ENCODE measurements around the gene PDE6B. TPM values are rescaled to one million over a fixed set of nuclear protein-coding genes. Genes with fewer than 3 reads are reported as not detected.

The PDE6B gene
- total and polyA plus RNA-seq, 2 experiments from 2014 or later: 3.4 to 5.0 TPM

DNA sequence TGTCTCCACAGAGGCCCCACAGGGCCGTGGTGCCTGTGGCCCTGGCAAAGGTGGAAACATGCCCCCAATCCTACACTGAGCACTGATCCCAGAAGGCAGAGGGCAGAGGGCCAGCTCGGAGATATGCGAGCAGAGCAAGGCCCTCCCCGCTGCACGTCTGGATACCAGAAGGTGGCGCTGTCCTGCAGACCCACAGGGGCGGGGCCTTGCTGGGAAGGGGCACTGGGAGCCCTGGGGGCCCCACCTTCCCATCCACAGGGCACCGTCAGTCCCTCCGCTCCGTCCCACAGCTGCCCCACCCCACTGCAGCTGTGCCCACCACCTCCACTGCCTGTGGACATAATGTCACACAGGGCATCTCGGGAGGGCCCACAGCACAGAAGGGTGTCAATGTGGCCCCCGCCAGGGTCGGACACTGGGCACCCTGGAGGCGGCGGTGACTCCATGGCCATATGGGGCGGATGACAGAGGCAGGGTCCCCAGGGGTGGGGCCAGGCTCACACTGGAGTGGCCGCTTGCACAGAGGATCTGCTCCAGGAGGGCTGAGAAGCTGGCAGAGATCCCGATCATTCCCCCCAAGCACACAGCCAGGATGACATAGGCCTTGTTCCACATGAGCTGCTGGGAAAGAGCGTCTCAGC lies 58.7 kb downstream of the PDE6B start:
- Mint-ChIP-seq H3K9me3 (no peaks in the 10 kb centered on the region; the same call in 1 of the 3 replicates), H3K4me3 (no peak overlapping the region), H3K36me3 (ENCODE audit: low read depth) (no peaks in the 10 kb centered on the region; the same call in 2 of the 3 replicates), H3K4me1 (peaks cover 13% of the 10 kb centered on the region), H3K27ac (no peak overlapping the region), H3K27me3 (ENCODE audit: insufficient read depth, low read depth, poor library complexity) (peaks cover 14% of the 10 kb centered on the region)
- H3K4me3 ChIP-seq: no peak overlapping the region
- no peaks in the 10 kb centered on the region for H3K79me2 ChIP-seq (replicated peaks; ENCODE audit: insufficient read depth)
- H3F3A ChIP-seq (replicated peaks; ENCODE audit: low read depth): peaks cover 7% of the 10 kb centered on the region; the same call in 1 of the 2 replicates
- DNase-seq (ENCODE audit: low spot score): peak; percentile 92
- ATAC-seq: peak; percentile 54
- H3K9me2 ChIP-seq (ENCODE audit: insufficient read depth): no peaks in the 10 kb centered on the region
- H3K4me1 ChIP-seq (ENCODE audit: insufficient read depth): no peaks in the 10 kb centered on the region
- H4K20me1 ChIP-seq (replicated peaks; ENCODE audit: insufficient read depth): no peaks in the 10 kb centered on the region
- H3K27ac ChIP-seq (ENCODE audit: low read depth): no peak overlapping the region
- no peak overlapping the region for H3K4me2 ChIP-seq
- H3K27me3 ChIP-seq (ENCODE audit: insufficient read depth): no peaks in the 10 kb centered on the region
- TF ChIP-seq ZNF114 (CRISPR knock-in tag; IDR thresholded peaks at IDR 0.05): no peak
- peak; percentile 52; the same call in 1 of the 2 replicates for TF ChIP-seq CREB1 (CRISPR knock-in tag; IDR thresholded peaks at IDR 0.05; ENCODE audit: low read depth)
- TF ChIP-seq CTCF (conservative IDR thresholded peaks at IDR 0.05; ENCODE audit: low read depth in 2 of 2): peak; percentile 79 to 95
- no peaks in the 10 kb centered on the region for H3K36me3 ChIP-seq (ENCODE audit: insufficient read depth)
- H2AFZ ChIP-seq: no peak overlapping the region

GRCh38 chr4:684623-685327 lies 59.4 kb downstream of the PDE6B start:
- Mint-ChIP-seq H3K27ac (no peak overlapping the region), H3K36me3 (ENCODE audit: low read depth) (no peaks in the 10 kb centered on the region; the same call in 2 of the 3 replicates), H3K9me3 (no peaks in the 10 kb centered on the region; the same call in 1 of the 3 replicates), H3K4me1 (peaks cover 15% of the 10 kb centered on the region), H3K27me3 (ENCODE audit: insufficient read depth, low read depth, poor library complexity) (peaks cover 12% of the 10 kb centered on the region), H3K4me3 (no peak overlapping the region)
- Histone ChIP-seq H3K27me3 (ENCODE audit: insufficient read depth) (no peaks in the 10 kb centered on the region), H3K4me3 (no peak overlapping the region), H3K79me2 (replicated peaks; ENCODE audit: insufficient read depth) (no peaks in the 10 kb centered on the region), H3K4me1 (ENCODE audit: insufficient read depth) (peaks cover 6% of the 10 kb centered on the region), H3K36me3 (ENCODE audit: insufficient read depth) (no peaks in the 10 kb centered on the region), H3K4me2 (no peak overlapping the region), H3F3A (replicated peaks; ENCODE audit: low read depth) (peaks cover 10% of the 10 kb centered on the region; the same call in 1 of the 2 replicates), H3K27ac (ENCODE audit: low read depth) (no peak overlapping the region), H4K20me1 (replicated peaks; ENCODE audit: insufficient read depth) (no peaks in the 10 kb centered on the region), H2AFZ (no peak overlapping the region), H3K9me2 (ENCODE audit: insufficient read depth) (no peaks in the 10 kb centered on the region)
- ATAC-seq (no peak), DNase-seq (ENCODE audit: low spot score) (no peak)
- TF ChIP-seq POLR2AphosphoS5 (IDR thresholded peaks at IDR 0.05; ENCODE audit: low read depth) (no peak), EZH2 (IDR thresholded peaks at IDR 0.05; ENCODE audit: low read depth, unreplicated experiment) (no peak), JUNB (IDR thresholded peaks at IDR 0.05; ENCODE audit: unreplicated experiment) (no peak), ZNF331 (CRISPR knock-in tag; IDR thresholded peaks at IDR 0.05; ENCODE audit: low read depth) (no peak), STAT1 (IDR thresholded peaks at IDR 0.05; ENCODE audit: unreplicated experiment) (no peak), NANOG (IDR thresholded peaks at IDR 0.05; ENCODE audit: borderline replicate concordance) (no peak)
- TF ChIP-seq, protein P1, sequence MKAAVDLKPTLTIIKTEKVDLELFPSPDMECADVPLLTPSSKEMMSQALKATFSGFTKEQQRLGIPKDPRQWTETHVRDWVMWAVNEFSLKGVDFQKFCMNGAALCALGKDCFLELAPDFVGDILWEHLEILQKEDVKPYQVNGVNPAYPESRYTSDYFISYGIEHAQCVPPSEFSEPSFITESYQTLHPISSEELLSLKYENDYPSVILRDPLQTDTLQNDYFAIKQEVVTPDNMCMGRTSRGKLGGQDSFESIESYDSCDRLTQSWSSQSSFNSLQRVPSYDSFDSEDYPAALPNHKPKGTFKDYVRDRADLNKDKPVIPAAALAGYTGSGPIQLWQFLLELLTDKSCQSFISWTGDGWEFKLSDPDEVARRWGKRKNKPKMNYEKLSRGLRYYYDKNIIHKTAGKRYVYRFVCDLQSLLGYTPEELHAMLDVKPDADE (IDR thresholded peaks at IDR 0.05): no peak
- TF ChIP-seq, protein P2, sequence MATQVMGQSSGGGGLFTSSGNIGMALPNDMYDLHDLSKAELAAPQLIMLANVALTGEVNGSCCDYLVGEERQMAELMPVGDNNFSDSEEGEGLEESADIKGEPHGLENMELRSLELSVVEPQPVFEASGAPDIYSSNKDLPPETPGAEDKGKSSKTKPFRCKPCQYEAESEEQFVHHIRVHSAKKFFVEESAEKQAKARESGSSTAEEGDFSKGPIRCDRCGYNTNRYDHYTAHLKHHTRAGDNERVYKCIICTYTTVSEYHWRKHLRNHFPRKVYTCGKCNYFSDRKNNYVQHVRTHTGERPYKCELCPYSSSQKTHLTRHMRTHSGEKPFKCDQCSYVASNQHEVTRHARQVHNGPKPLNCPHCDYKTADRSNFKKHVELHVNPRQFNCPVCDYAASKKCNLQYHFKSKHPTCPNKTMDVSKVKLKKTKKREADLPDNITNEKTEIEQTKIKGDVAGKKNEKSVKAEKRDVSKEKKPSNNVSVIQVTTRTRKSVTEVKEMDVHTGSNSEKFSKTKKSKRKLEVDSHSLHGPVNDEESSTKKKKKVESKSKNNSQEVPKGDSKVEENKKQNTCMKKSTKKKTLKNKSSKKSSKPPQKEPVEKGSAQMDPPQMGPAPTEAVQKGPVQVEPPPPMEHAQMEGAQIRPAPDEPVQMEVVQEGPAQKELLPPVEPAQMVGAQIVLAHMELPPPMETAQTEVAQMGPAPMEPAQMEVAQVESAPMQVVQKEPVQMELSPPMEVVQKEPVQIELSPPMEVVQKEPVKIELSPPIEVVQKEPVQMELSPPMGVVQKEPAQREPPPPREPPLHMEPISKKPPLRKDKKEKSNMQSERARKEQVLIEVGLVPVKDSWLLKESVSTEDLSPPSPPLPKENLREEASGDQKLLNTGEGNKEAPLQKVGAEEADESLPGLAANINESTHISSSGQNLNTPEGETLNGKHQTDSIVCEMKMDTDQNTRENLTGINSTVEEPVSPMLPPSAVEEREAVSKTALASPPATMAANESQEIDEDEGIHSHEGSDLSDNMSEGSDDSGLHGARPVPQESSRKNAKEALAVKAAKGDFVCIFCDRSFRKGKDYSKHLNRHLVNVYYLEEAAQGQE (IDR thresholded peaks at IDR 0.05; ENCODE audit: unreplicated experiment): no peak

All from GM23338 (cell line).